Gastrocnemius medialis (tissue), 4 donors: ENCODE data around the gene SMYD3.

Experiments
- POLR2A ChIP-seq, 2 donors: fragments of 450-650 bp; IDR thresholded peaks; one replicate each; pipeline ENCODE4 v1.6.1; 2017; ENCODE audit warnings: antibody characterized with exemption in 2 of 2, mild to moderate bottlenecking in 2 of 2, moderate library complexity in 2 of 2
- TF ChIP-seq, protein P1 (sequence below), 5 experiments: fragments of 450-650 bp in 3 of 5; fragments of 200-600 bp in 2 of 5; sonication (generic) in 2 of 5; IDR thresholded peaks in 4 of 5; conservative IDR thresholded peaks in 1 of 5; 1 replicate in 4 of 5; 2 replicates in 1 of 5; pipeline ENCODE4 v1.5.1; 2016 to 2019; ENCODE audit warnings: antibody characterized with exemption in 5 of 5, mild to moderate bottlenecking in 3 of 5, moderate library complexity in 3 of 5

DNA sequence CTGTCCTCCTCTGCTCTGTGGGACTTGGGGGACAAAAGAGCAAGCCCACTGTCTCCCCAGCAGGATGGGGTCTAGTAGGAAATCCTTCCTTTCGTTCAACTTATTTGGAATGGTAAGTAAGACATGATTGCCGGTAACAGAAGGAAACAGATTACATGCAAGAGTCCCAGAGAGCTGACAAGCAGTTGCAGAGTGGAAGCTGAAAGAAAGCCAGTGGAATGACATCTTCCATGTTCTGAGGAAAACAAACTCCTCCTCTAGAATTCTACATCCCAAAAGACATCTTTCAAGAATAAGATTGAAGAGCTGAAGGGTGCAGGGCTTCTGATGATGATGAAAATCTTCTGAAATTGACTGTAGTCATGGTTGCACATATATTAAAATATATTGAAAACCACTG lies 732.9 kb downstream of the SMYD3 start:
- TF ChIP-seq, protein P1, sequence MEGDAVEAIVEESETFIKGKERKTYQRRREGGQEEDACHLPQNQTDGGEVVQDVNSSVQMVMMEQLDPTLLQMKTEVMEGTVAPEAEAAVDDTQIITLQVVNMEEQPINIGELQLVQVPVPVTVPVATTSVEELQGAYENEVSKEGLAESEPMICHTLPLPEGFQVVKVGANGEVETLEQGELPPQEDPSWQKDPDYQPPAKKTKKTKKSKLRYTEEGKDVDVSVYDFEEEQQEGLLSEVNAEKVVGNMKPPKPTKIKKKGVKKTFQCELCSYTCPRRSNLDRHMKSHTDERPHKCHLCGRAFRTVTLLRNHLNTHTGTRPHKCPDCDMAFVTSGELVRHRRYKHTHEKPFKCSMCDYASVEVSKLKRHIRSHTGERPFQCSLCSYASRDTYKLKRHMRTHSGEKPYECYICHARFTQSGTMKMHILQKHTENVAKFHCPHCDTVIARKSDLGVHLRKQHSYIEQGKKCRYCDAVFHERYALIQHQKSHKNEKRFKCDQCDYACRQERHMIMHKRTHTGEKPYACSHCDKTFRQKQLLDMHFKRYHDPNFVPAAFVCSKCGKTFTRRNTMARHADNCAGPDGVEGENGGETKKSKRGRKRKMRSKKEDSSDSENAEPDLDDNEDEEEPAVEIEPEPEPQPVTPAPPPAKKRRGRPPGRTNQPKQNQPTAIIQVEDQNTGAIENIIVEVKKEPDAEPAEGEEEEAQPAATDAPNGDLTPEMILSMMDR (IDR thresholded peaks at IDR 0.05 in 4 of 5, conservative IDR thresholded peaks at IDR 0.05 in 1 of 5), result no peak
- TF ChIP-seq POLR2A (IDR thresholded peaks at IDR 0.05), result no peak
